Spleen (tissue), 7 donors: ENCODE measurements around the gene TTLL6.

Source experiments
- CTCF ChIP-seq, 11 experiments: fragments of 200-600 bp in 7 of 11; fragments of 450-650 bp in 4 of 11; sonication (generic) in 4 of 11; IDR thresholded peaks in 8 of 11; conservative IDR thresholded peaks in 3 of 11; 1 replicate in 7 of 11; 2 replicates in 4 of 11; pipeline versions ENCODE4 v1.4.0 to v1.8.0; 2016 to 2021; ENCODE audit warnings: antibody characterized with exemption in 11 of 11, inconsistent platforms in 4 of 11, mild to moderate bottlenecking in 1 of 11
- POLR2A ChIP-seq, 3 donors: fragments of 450-650 bp; IDR thresholded peaks; one replicate each; pipeline ENCODE4 v1.5.1; 2017; ENCODE audit warnings: antibody characterized with exemption in 3 of 3, mild to moderate bottlenecking in 1 of 3
- donor health status: DM: no; HTN: no; CAD: no; lungs with moderate emphysema.
- donor health status: DM: no; HTN: no; CAD: no.
- donor health status: DM: no; HTN: no; CAD: no.

- TF ChIP-seq CTCF (IDR thresholded peaks at IDR 0.05 in 8 of 11, conservative IDR thresholded peaks at IDR 0.05 in 3 of 11) (no peak), POLR2A (IDR thresholded peaks at IDR 0.05) (no peak)
Measured at GRCh38 chr17:48792033-48792798, 24.8 kb downstream of the TTLL6 start.
